ENCODE results near the gene TOX4. TPM values are rescaled to one million over a fixed set of nuclear protein-coding genes. Genes with fewer than 3 reads are reported as not detected.

The TOX4 gene
- total RNA-seq, 1 donor from 2014 or later, result 63.0 TPM

DNA sequence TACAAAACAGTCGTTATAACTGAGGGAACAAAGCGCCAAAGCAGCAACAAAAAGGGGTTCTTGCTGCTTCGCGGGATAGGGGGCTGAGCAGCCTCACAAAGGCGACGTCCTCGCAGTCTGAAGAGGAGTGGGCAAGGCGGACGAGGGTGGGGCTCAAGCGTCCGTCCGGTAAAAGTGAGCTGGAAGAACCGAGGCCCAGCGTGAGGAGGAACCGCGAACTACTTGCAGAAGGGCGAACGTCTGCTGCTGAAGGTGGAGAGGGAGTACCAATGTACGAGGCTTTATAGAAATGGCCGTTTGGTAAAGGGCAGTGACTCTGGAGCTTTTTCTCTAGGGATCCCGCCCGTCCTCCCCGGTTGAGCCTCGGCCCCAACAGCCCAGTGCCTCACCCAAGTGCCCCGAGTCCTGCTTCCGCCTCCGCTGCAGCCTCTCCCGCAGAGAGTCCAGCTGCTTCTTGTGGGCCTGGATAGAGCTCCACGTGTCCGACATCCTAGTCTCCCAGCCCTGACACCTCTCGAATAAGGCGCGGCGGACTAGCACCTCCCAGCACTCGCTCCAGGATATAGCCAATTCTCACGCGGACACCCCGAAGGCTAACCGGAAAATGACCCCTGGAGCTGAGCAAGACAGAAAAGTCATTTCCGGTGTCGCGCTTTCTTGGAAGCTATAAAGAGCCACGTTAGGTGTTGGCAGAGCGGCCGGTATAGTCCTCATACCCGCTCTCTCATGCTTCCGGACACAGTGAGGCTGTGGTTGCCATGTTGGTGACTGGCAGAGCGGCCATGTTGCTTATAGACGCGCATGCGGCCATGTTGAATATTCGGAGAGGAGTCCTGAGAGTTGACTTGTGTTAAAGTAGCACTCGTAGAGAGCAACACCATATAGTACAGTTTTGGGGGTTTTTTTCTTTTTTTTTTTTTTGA, 34.0 kb downstream of the TOX4 start, which contains the start of gene METTL3:
Gene METTL3, minus strand, starts transcription at position 606 of the 923 bp plus-strand sequence. Its CDS starts 117 bp downstream, at position 489.
- peak; percentile 88 for DNase-seq
- H3K4me3 Mint-ChIP-seq (ENCODE audit: unreplicated experiment), result peak within 1 kb of the TSS; percentile 96
- H3K27ac Mint-ChIP-seq (ENCODE audit: unreplicated experiment), result peak within 1 kb of the TSS; percentile 98
- TF ChIP-seq, protein P1, sequence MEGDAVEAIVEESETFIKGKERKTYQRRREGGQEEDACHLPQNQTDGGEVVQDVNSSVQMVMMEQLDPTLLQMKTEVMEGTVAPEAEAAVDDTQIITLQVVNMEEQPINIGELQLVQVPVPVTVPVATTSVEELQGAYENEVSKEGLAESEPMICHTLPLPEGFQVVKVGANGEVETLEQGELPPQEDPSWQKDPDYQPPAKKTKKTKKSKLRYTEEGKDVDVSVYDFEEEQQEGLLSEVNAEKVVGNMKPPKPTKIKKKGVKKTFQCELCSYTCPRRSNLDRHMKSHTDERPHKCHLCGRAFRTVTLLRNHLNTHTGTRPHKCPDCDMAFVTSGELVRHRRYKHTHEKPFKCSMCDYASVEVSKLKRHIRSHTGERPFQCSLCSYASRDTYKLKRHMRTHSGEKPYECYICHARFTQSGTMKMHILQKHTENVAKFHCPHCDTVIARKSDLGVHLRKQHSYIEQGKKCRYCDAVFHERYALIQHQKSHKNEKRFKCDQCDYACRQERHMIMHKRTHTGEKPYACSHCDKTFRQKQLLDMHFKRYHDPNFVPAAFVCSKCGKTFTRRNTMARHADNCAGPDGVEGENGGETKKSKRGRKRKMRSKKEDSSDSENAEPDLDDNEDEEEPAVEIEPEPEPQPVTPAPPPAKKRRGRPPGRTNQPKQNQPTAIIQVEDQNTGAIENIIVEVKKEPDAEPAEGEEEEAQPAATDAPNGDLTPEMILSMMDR (IDR thresholded peaks at IDR 0.05; ENCODE audit: partially characterized antibody, unreplicated experiment), result no peak
- H3K9me3 Mint-ChIP-seq (ENCODE audit: unreplicated experiment), result peaks cover 9% of the 10 kb centered on the region
- H3K36me3 Mint-ChIP-seq (ENCODE audit: unreplicated experiment), result no peaks in the 10 kb centered on the region
- peaks cover 12% of the 10 kb centered on the region for H3K27me3 Mint-ChIP-seq (ENCODE audit: unreplicated experiment)
- peaks cover 9% of the 10 kb centered on the region for H3K4me1 Mint-ChIP-seq (ENCODE audit: low read depth, unreplicated experiment)

DNA sequence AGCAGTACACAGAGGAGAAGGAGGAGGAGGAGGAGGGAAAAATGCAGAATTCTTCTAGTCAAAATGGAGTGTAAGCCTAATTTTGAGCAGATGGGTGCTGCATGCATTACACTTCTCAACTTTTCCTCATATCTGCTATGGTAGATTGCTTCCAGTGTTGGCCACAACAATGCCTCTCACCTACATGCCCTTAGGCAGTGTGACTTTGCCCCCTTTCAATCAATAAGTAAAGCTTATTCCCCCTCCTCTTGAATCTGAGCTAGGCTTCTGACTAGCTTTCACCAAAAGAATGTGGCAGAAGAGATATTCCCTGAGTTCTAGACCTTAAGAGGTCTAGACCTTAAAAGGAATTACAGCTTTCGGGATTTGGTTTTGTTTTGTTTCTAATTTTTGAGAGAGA, 37.3 kb downstream of the TOX4 start:
- peaks cover 14% of the 10 kb centered on the region for H3K9me3 Mint-ChIP-seq (ENCODE audit: unreplicated experiment)
- H3K27me3 Mint-ChIP-seq (ENCODE audit: unreplicated experiment), result peaks cover 12% of the 10 kb centered on the region
- H3K27ac Mint-ChIP-seq (ENCODE audit: unreplicated experiment), result no peak overlapping the region
- no peak overlapping the region for H3K4me3 Mint-ChIP-seq (ENCODE audit: unreplicated experiment)
- H3K4me1 Mint-ChIP-seq (ENCODE audit: low read depth, unreplicated experiment), result peaks cover 9% of the 10 kb centered on the region
- TF ChIP-seq, protein P1 (IDR thresholded peaks at IDR 0.05; ENCODE audit: partially characterized antibody, unreplicated experiment), result no peak
- no peak for DNase-seq
- peaks cover 5% of the 10 kb centered on the region for H3K36me3 Mint-ChIP-seq (ENCODE audit: unreplicated experiment)

DNA sequence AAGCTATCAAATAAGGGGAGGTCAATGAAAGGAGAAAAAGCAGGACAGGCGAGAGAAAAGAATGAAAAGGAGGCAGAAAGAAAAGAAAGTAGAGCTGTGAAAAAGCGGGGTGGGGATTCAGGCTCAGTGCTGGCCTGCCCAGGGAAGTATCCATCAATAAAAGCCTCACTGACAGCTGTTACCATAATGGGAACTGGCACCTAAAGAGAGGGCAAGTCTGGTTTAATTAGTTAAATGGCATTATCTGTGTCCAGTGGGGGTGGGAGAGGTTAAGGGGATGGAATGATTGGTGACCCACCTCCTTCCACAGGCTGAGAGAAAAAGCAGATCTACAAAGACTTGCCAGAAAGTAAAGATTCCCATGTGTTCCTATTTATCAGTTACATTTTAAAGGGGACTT, 41.7 kb downstream of the TOX4 start:
- peaks cover 2% of the 10 kb centered on the region for H3K4me1 Mint-ChIP-seq (ENCODE audit: low read depth, unreplicated experiment)
- no peak overlapping the region for H3K27ac Mint-ChIP-seq (ENCODE audit: unreplicated experiment)
- H3K9me3 Mint-ChIP-seq (ENCODE audit: unreplicated experiment), result peaks cover 10% of the 10 kb centered on the region
- H3K36me3 Mint-ChIP-seq (ENCODE audit: unreplicated experiment), result peaks cover 22% of the 10 kb centered on the region
- H3K27me3 Mint-ChIP-seq (ENCODE audit: unreplicated experiment), result peaks cover 8% of the 10 kb centered on the region
- peak overlapping the region; percentile 34 for H3K4me3 Mint-ChIP-seq (ENCODE audit: unreplicated experiment)
- no peak for DNase-seq
- TF ChIP-seq, protein P1 (IDR thresholded peaks at IDR 0.05; ENCODE audit: partially characterized antibody, unreplicated experiment), result no peak

DNA sequence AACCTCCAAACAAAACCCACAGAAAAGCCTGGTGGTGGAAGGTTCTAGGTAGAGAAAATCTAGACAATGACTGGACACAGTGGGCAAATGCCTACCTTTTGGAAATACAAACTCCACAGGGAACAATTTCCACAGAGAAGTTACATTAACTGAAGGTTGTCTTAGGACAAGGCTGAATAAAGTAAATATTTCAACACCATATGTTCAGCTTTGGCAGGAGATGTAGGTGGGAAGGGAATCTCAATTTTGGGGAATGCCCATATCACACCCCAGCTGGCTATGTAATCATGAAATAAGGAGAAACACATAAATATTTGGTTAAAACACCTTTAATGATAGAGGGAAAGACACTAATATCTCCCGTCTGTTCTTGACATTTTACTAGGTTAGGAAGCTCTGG, 43.8 kb downstream of the TOX4 start:
- H3K4me3 Mint-ChIP-seq (ENCODE audit: unreplicated experiment), result peak overlapping the region; percentile 56
- DNase-seq, result no peak
- H3K4me1 Mint-ChIP-seq (ENCODE audit: low read depth, unreplicated experiment), result peaks cover 2% of the 10 kb centered on the region
- peak overlapping the region; percentile 28 for H3K27ac Mint-ChIP-seq (ENCODE audit: unreplicated experiment)
- H3K9me3 Mint-ChIP-seq (ENCODE audit: unreplicated experiment), result peaks cover 10% of the 10 kb centered on the region
- peaks cover 15% of the 10 kb centered on the region for H3K27me3 Mint-ChIP-seq (ENCODE audit: unreplicated experiment)
- H3K36me3 Mint-ChIP-seq (ENCODE audit: unreplicated experiment), result peaks cover 22% of the 10 kb centered on the region
- TF ChIP-seq, protein P1 (IDR thresholded peaks at IDR 0.05; ENCODE audit: partially characterized antibody, unreplicated experiment), result no peak

DNA sequence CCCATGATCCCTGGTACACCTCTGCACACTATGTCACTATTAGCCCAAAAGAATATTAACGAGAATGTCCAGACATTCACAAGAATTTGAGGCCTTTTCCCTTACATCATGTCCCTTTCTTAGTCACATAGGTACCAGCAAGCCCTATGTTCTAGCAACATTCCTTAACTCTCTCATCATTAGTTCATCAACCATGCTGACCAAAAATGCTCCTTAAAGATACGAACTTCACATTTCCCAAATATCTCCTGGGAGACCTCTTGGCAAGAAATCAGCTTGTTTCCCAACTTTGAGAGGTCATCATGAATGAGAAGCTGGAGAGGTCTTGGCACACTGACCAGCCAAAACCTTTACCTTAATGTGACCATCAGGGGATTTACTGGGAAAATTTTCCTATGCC, 44.5 kb downstream of the TOX4 start:
- Mint-ChIP-seq H3K36me3 (ENCODE audit: unreplicated experiment) (peaks cover 22% of the 10 kb centered on the region), H3K27ac (ENCODE audit: unreplicated experiment) (no peak overlapping the region), H3K27me3 (ENCODE audit: unreplicated experiment) (peaks cover 15% of the 10 kb centered on the region), H3K4me1 (ENCODE audit: low read depth, unreplicated experiment) (peaks cover 2% of the 10 kb centered on the region), H3K9me3 (ENCODE audit: unreplicated experiment) (peaks cover 10% of the 10 kb centered on the region), H3K4me3 (ENCODE audit: unreplicated experiment) (no peak overlapping the region)
- TF ChIP-seq, protein P1 (IDR thresholded peaks at IDR 0.05; ENCODE audit: partially characterized antibody, unreplicated experiment), result no peak
- no peak for DNase-seq

Data from glutamatergic neuron (in vitro differentiated cells).